NAMALWA (cell line): Measurements from ENCODE around the gene ZNF280C.
"Not testable (repeated sequence)": the region's sequence is repeated elsewhere in the genome, so short reads cannot be mapped to it uniquely, and the experiment has no call there.

Experiments
- DNase-seq: peaks from one replicate; pipeline ENCODE4 v3.0.0-alpha.2; 2015; ENCODE audit warnings: low spot score

The ZNF280C gene

GRCh38 chrX:130268449-130269170, at the start of gene ZNF280C:
TSS of gene ZNF280C (minus strand) at chrX:130268899. CDS start at chrX:130260449, 8,450 bp downstream.
- peak; percentile 95 for DNase-seq

GRCh38 chrX:130304587-130305368, 36.1 kb upstream of the ZNF280C start:
- DNase-seq = no peak

- no peak for DNase-seq
Observed at GRCh38 chrX:130301977-130302376, 33.3 kb upstream of the ZNF280C start.

- no peak for DNase-seq
Observed at GRCh38 chrX:130301405-130301804, 32.7 kb upstream of the ZNF280C start.

- no peak for DNase-seq
Observed at GRCh38 chrX:130300010-130300282, 31.2 kb upstream of the ZNF280C start.

GRCh38 chrX:130299279-130300009, 30.7 kb upstream of the ZNF280C start:
- no peak for DNase-seq

GRCh38 chrX:130296743-130297142, 28.0 kb upstream of the ZNF280C start:
- no peak for DNase-seq

- no peak for DNase-seq
Observed at GRCh38 chrX:130296297-130296678, 27.6 kb upstream of the ZNF280C start.

GRCh38 chrX:130295519-130296296, 27.0 kb upstream of the ZNF280C start:
- no peak for DNase-seq

- DNase-seq = no peak
Observed at GRCh38 chrX:130287071-130287770, 18.5 kb upstream of the ZNF280C start.

- DNase-seq = no peak
Observed at GRCh38 chrX:130285710-130286109, 17.0 kb upstream of the ZNF280C start.

GRCh38 chrX:130285069-130285620, 16.4 kb upstream of the ZNF280C start:
- no peak for DNase-seq

- DNase-seq = no peak
Observed at GRCh38 chrX:130282151-130282550, 13.5 kb upstream of the ZNF280C start.

GRCh38 chrX:130280901-130281300, 12.2 kb upstream of the ZNF280C start:
- DNase-seq = no peak

- not testable (repeated sequence) for DNase-seq
Observed at GRCh38 chrX:130272253-130272652, 3.6 kb upstream of the ZNF280C start.

- not testable (repeated sequence) for DNase-seq
Observed at GRCh38 chrX:130269391-130269790, 692 bp upstream of the ZNF280C start.

- no peak for DNase-seq
Observed at GRCh38 chrX:130267956-130268448, 697 bp downstream of the ZNF280C start.

GRCh38 chrX:130264573-130264972, 4.1 kb downstream of the ZNF280C start:
- no peak for DNase-seq

- no peak for DNase-seq
Observed at GRCh38 chrX:130263016-130263415, 5.7 kb downstream of the ZNF280C start.

- no peak for DNase-seq
Observed at GRCh38 chrX:130262231-130262630, 6.5 kb downstream of the ZNF280C start.

- DNase-seq = no peak
Observed at GRCh38 chrX:130261296-130261893, 7.3 kb downstream of the ZNF280C start.
